Measurements from ENCODE around the gene PHLPP1. TPM values are rescaled to one million over a fixed set of nuclear protein-coding genes. Genes with fewer than 3 reads are reported as not detected.

Gene PHLPP1
- total RNA-seq, 3 donors from 2014 or later: 4.0 to 6.7 (median 4.3) TPM

GRCh38 chr18:62744076-62744968, 29.0 kb downstream of the PHLPP1 start:
- DNase-seq (no peak), ATAC-seq (no peak)
- H3K4me3 Mint-ChIP-seq: no peak overlapping the region
- H3K9me3 Mint-ChIP-seq: no peaks in the 10 kb centered on the region
- peaks cover 12% of the 10 kb centered on the region for H3K4me1 Mint-ChIP-seq (ENCODE audit: low read depth)
- H3K36me3 Mint-ChIP-seq (ENCODE audit: insufficient read depth): no peaks in the 10 kb centered on the region
- no peaks in the 10 kb centered on the region for H3K27me3 Mint-ChIP-seq (ENCODE audit: low read depth)

- Mint-ChIP-seq H3K4me3 (no peak overlapping the region), H3K27me3 (ENCODE audit: low read depth) (no peaks in the 10 kb centered on the region), H3K9me3 (no peaks in the 10 kb centered on the region), H3K36me3 (ENCODE audit: insufficient read depth) (no peaks in the 10 kb centered on the region), H3K4me1 (ENCODE audit: low read depth) (peaks cover 12% of the 10 kb centered on the region)
- DNase-seq: no peak
- no peak for ATAC-seq
Observed at GRCh38 chr18:62745089-62745751, 29.9 kb downstream of the PHLPP1 start.

- ATAC-seq: no peak
- H3K36me3 Mint-ChIP-seq (ENCODE audit: insufficient read depth): no peaks in the 10 kb centered on the region
- H3K4me1 Mint-ChIP-seq (ENCODE audit: low read depth): peaks cover 14% of the 10 kb centered on the region
- no peak for DNase-seq
- H3K9me3 Mint-ChIP-seq: no peaks in the 10 kb centered on the region
- no peaks in the 10 kb centered on the region for H3K27me3 Mint-ChIP-seq (ENCODE audit: low read depth)
- H3K4me3 Mint-ChIP-seq: no peak overlapping the region
Observed at GRCh38 chr18:62749389-62749788, 34.0 kb downstream of the PHLPP1 start.

- ATAC-seq (no peak), DNase-seq (no peak)
- Mint-ChIP-seq H3K36me3 (ENCODE audit: insufficient read depth) (no peaks in the 10 kb centered on the region), H3K4me3 (no peak overlapping the region), H3K4me1 (ENCODE audit: low read depth) (peaks cover 13% of the 10 kb centered on the region), H3K9me3 (no peaks in the 10 kb centered on the region), H3K27me3 (ENCODE audit: low read depth) (no peaks in the 10 kb centered on the region)
Observed at GRCh38 chr18:62751341-62751821, 36.0 kb downstream of the PHLPP1 start.

GRCh38 chr18:62751977-62752376, 36.6 kb downstream of the PHLPP1 start:
- ATAC-seq (no peak), DNase-seq (no peak)
- Mint-ChIP-seq H3K9me3 (no peaks in the 10 kb centered on the region), H3K4me1 (ENCODE audit: low read depth) (peaks cover 13% of the 10 kb centered on the region), H3K4me3 (no peak overlapping the region), H3K36me3 (ENCODE audit: insufficient read depth) (no peaks in the 10 kb centered on the region), H3K27me3 (ENCODE audit: low read depth) (no peaks in the 10 kb centered on the region)

GRCh38 chr18:62754026-62754425, 38.7 kb downstream of the PHLPP1 start:
- H3K36me3 Mint-ChIP-seq (ENCODE audit: insufficient read depth): no peaks in the 10 kb centered on the region
- no peak overlapping the region for H3K4me3 Mint-ChIP-seq
- no peak for DNase-seq
- H3K4me1 Mint-ChIP-seq (ENCODE audit: low read depth): peaks cover 13% of the 10 kb centered on the region
- no peaks in the 10 kb centered on the region for H3K27me3 Mint-ChIP-seq (ENCODE audit: low read depth)
- no peaks in the 10 kb centered on the region for H3K9me3 Mint-ChIP-seq
- no peak for ATAC-seq

GRCh38 chr18:62755454-62755853, 40.1 kb downstream of the PHLPP1 start:
- ATAC-seq (no peak), DNase-seq (no peak)
- H3K36me3 Mint-ChIP-seq (ENCODE audit: insufficient read depth): no peaks in the 10 kb centered on the region
- no peak overlapping the region for H3K4me3 Mint-ChIP-seq
- H3K9me3 Mint-ChIP-seq: no peaks in the 10 kb centered on the region
- no peaks in the 10 kb centered on the region for H3K27me3 Mint-ChIP-seq (ENCODE audit: low read depth)
- H3K4me1 Mint-ChIP-seq (ENCODE audit: low read depth): peaks cover 12% of the 10 kb centered on the region

GRCh38 chr18:62755946-62756345, 40.6 kb downstream of the PHLPP1 start:
- DNase-seq (no peak), ATAC-seq (no peak)
- Mint-ChIP-seq H3K9me3 (no peaks in the 10 kb centered on the region), H3K27me3 (ENCODE audit: low read depth) (no peaks in the 10 kb centered on the region), H3K4me1 (ENCODE audit: low read depth) (peaks cover 8% of the 10 kb centered on the region), H3K4me3 (no peak overlapping the region), H3K36me3 (ENCODE audit: insufficient read depth) (no peaks in the 10 kb centered on the region)

GRCh38 chr18:62757399-62758010, 42.2 kb downstream of the PHLPP1 start:
- no peak for DNase-seq
- Mint-ChIP-seq H3K4me1 (ENCODE audit: low read depth) (no peaks in the 10 kb centered on the region), H3K4me3 (no peak overlapping the region), H3K36me3 (ENCODE audit: insufficient read depth) (no peaks in the 10 kb centered on the region), H3K9me3 (no peaks in the 10 kb centered on the region), H3K27me3 (ENCODE audit: low read depth) (no peaks in the 10 kb centered on the region)
- ATAC-seq: no peak

- H3K4me3 Mint-ChIP-seq: no peak overlapping the region
- ATAC-seq (no peak), DNase-seq (no peak)
- H3K9me3 Mint-ChIP-seq: no peaks in the 10 kb centered on the region
- H3K36me3 Mint-ChIP-seq (ENCODE audit: insufficient read depth): no peaks in the 10 kb centered on the region
- H3K27me3 Mint-ChIP-seq (ENCODE audit: low read depth): no peaks in the 10 kb centered on the region
- no peaks in the 10 kb centered on the region for H3K4me1 Mint-ChIP-seq (ENCODE audit: low read depth)
Observed at GRCh38 chr18:62758591-62758990, 43.2 kb downstream of the PHLPP1 start.

- H3K36me3 Mint-ChIP-seq (ENCODE audit: insufficient read depth): no peaks in the 10 kb centered on the region
- no peak overlapping the region for H3K4me3 Mint-ChIP-seq
- no peaks in the 10 kb centered on the region for H3K27me3 Mint-ChIP-seq (ENCODE audit: low read depth)
- DNase-seq (no peak), ATAC-seq (no peak)
- H3K9me3 Mint-ChIP-seq: no peaks in the 10 kb centered on the region
- H3K4me1 Mint-ChIP-seq (ENCODE audit: low read depth): no peaks in the 10 kb centered on the region
Observed at GRCh38 chr18:62759704-62760402, 44.5 kb downstream of the PHLPP1 start.

GRCh38 chr18:62760403-62760734, 45.0 kb downstream of the PHLPP1 start:
- Mint-ChIP-seq H3K36me3 (ENCODE audit: insufficient read depth) (no peaks in the 10 kb centered on the region), H3K4me1 (ENCODE audit: low read depth) (no peaks in the 10 kb centered on the region), H3K4me3 (no peak overlapping the region), H3K9me3 (no peaks in the 10 kb centered on the region), H3K27me3 (ENCODE audit: low read depth) (no peaks in the 10 kb centered on the region)
- DNase-seq (no peak), ATAC-seq (no peak)

GRCh38 chr18:62763101-62763521, 47.8 kb downstream of the PHLPP1 start:
- DNase-seq (no peak), ATAC-seq (no peak)
- Mint-ChIP-seq H3K27me3 (ENCODE audit: low read depth) (no peaks in the 10 kb centered on the region), H3K9me3 (no peaks in the 10 kb centered on the region), H3K4me3 (no peak overlapping the region), H3K36me3 (ENCODE audit: insufficient read depth) (no peaks in the 10 kb centered on the region), H3K4me1 (ENCODE audit: low read depth) (peaks cover 7% of the 10 kb centered on the region)

GRCh38 chr18:62766266-62766665, 50.9 kb downstream of the PHLPP1 start:
- no peak overlapping the region for H3K4me3 Mint-ChIP-seq
- no peak for ATAC-seq

More at GRCh38 chr18:62766266-62766665, 50.9 kb downstream of the PHLPP1 start:
- H3K4me1 Mint-ChIP-seq (ENCODE audit: low read depth): peaks cover 9% of the 10 kb centered on the region
- H3K27me3 Mint-ChIP-seq (ENCODE audit: low read depth): no peaks in the 10 kb centered on the region
- no peak for DNase-seq
- H3K36me3 Mint-ChIP-seq (ENCODE audit: insufficient read depth): no peaks in the 10 kb centered on the region
- no peaks in the 10 kb centered on the region for H3K9me3 Mint-ChIP-seq

Measured in activated T-cell treated with anti-CD3 and anti-CD28 coated beads, Interleukin-2, amount 50 U/mL, for 4 hours (primary cell).